Vagina (tissue), 2 donors: ENCODE data around the gene CDKN2AIPNL.

Experiments used
- POLR2AphosphoS5 ChIP-seq, 2 donors: sonication (generic); formaldehyde crosslinking; IDR thresholded peaks; one replicate each; pipeline ENCODE4 v1.9.0; 2017; ENCODE audit warnings: antibody characterized with exemption in 2 of 2, mild to moderate bottlenecking in 2 of 2, low read depth in 1 of 2; ENCODE audit not compliant: insufficient read depth in 1 of 2
- TF ChIP-seq, protein P1 (sequence below), 3 experiments: fragments of 450-650 bp in 2 of 3; fragments of 200-600 bp in 1 of 3; sonication (generic) in 1 of 3; IDR thresholded peaks; one replicate each; pipeline ENCODE4 v1.5.1; 2017 to 2019; ENCODE audit warnings: antibody characterized with exemption in 3 of 3, mild to moderate bottlenecking in 2 of 3, moderate library complexity in 2 of 3

DNA sequence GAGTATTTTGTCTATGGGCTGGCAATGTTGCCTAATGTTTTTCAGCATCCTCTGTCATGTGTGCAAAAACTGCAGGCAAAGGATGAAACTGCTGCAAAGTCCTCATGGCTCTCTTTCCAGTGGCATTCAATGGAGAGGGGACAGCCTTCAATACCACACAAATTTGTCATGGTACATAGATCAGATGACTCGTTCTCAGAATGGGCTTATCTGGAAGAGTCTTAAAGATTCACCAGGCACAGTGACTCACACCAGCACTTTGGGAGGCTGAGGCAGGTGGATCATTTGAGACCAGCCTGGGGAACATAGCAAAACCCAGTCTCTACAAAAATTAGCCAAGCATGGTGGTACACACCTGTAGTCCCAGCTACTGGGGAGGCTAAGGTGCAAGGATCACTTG lies 5.3 kb downstream of the CDKN2AIPNL start:
- TF ChIP-seq, protein P1, sequence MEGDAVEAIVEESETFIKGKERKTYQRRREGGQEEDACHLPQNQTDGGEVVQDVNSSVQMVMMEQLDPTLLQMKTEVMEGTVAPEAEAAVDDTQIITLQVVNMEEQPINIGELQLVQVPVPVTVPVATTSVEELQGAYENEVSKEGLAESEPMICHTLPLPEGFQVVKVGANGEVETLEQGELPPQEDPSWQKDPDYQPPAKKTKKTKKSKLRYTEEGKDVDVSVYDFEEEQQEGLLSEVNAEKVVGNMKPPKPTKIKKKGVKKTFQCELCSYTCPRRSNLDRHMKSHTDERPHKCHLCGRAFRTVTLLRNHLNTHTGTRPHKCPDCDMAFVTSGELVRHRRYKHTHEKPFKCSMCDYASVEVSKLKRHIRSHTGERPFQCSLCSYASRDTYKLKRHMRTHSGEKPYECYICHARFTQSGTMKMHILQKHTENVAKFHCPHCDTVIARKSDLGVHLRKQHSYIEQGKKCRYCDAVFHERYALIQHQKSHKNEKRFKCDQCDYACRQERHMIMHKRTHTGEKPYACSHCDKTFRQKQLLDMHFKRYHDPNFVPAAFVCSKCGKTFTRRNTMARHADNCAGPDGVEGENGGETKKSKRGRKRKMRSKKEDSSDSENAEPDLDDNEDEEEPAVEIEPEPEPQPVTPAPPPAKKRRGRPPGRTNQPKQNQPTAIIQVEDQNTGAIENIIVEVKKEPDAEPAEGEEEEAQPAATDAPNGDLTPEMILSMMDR (IDR thresholded peaks at IDR 0.05), result no peak
- no peak for TF ChIP-seq POLR2AphosphoS5 (IDR thresholded peaks at IDR 0.05; ENCODE audit: insufficient read depth in 1 of 2, low read depth in 1 of 2)
